HG03159 (cell line): ENCODE measurements around the gene APOBEC3G.
"Not testable (repeated sequence)": the region's sequence is repeated elsewhere in the genome, so short reads cannot be mapped to it uniquely, and the experiment has no call there.

Experiments
- ATAC-seq: cut with Tn5 transposase; IDR thresholded peaks from one replicate; pipeline ENCODE4 v1.9.1; 2021; ENCODE audit warnings: mild to moderate bottlenecking, moderate library complexity; ENCODE audit not compliant: unreplicated experiment

APOBEC3G gene

GRCh38 chr22:39066442-39067276 is 10.4 kb upstream of the APOBEC3G start:
- ATAC-seq = not testable (repeated sequence)

- no peak for ATAC-seq
Observed at GRCh38 chr22:39068033-39068785, 8.9 kb upstream of the APOBEC3G start.

- no peak for ATAC-seq
Observed at GRCh38 chr22:39070186-39070585, 6.9 kb upstream of the APOBEC3G start.

- not testable (repeated sequence) for ATAC-seq
Observed at GRCh38 chr22:39072581-39072981, 4.5 kb upstream of the APOBEC3G start.

- no peak for ATAC-seq
Observed at GRCh38 chr22:39073981-39074380, 3.1 kb upstream of the APOBEC3G start.

DNA sequence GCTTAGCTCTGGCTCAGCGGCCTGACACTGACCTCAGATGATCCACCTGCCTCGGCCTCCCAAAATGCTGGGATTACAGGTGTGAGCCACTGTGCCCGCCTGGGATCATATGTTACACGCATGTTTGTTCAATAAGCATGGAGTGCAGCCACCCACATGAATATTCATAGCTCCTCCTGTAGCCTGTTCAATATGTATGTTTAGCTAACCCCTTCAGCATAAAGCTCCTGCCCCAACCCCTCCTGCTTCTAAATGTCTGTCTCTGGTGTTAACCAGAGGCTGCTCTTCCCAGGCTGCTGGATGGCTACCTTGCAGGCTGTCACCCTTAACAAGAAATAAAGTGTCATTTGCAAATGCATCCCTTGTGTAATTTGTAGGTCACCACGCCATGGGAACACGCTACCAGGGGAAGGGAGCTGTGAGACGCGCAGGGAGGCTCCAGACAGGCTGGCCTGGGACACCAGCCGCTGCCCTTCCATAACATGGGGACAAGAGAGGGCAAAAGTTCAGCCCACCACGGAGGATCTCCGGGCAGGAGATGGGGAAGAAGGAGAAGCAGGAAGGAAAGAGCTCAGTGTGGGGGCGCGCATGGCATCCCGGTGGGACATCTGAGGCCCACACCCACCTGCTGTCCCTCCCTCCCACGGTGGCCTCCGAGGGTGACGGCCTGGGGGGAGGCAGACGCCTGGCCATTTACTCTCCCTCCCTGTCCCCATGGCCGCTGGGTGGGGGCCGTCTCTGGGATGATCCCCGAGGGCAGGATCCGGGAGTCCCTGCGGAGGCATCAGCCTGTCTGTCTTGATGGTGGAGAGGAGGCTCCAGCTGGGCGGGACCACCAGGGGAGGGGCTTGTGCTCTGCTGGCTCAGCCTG is 685 bp upstream of the APOBEC3G start:
- ATAC-seq = not testable (repeated sequence)

GRCh38 chr22:39077912-39078311 is 837 bp downstream of the APOBEC3G start:
- not testable (repeated sequence) for ATAC-seq

DNA sequence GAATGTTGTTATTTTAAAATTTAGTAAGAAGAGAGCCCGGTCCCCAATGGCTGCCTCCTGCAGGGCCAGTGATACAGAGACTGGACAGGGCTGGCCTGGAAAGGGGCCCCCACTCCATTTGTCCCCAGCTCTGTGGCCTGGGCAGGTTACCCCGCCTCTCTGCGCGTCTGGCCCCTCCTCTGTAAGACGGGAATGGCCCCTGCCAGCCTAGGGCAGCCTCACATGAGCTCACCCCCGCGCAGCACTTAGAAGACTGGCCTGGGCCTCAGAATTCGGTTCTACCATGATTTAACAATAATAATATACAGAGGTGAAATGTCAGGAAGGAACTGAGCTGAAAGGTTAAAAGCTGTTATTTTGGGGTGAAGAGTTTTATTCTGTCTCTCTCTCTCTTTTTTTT is 1.3 kb downstream of the APOBEC3G start:
- ATAC-seq = no peak

DNA sequence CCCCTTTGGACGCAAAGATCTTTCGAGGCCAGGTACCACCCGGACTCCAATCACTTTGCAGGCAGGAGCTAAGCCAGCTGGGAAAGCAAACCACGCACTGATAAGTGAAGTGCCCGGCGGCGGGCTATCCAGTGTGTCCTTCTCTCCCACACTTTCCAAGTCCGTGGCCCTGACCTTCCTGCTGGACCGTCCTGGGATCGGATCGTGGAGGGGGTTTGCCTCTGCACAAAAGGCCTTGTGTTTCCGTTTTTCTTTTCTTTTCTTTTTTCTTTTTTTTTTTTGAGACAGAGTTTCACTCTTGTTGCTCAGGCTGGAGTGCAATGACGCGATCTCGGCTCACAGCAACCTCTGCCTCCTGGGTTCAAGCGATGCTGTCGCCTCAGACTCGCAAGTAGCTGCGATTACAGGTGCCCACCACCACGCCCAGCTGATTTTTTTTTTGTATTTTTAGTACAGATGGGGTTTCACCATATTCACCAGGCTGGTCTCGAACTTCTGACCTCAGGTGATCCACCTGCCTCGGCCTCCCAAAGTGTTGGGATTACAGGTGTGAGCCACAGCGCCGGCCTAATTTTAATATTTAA is 2.1 kb downstream of the APOBEC3G start:
- not testable (repeated sequence) for ATAC-seq

- no peak for ATAC-seq
Observed at GRCh38 chr22:39080052-39080762, 3.1 kb downstream of the APOBEC3G start.

- no peak for ATAC-seq
Observed at GRCh38 chr22:39081016-39081415, 3.9 kb downstream of the APOBEC3G start.

GRCh38 chr22:39081598-39081997 is 4.5 kb downstream of the APOBEC3G start:
- no peak for ATAC-seq

DNA sequence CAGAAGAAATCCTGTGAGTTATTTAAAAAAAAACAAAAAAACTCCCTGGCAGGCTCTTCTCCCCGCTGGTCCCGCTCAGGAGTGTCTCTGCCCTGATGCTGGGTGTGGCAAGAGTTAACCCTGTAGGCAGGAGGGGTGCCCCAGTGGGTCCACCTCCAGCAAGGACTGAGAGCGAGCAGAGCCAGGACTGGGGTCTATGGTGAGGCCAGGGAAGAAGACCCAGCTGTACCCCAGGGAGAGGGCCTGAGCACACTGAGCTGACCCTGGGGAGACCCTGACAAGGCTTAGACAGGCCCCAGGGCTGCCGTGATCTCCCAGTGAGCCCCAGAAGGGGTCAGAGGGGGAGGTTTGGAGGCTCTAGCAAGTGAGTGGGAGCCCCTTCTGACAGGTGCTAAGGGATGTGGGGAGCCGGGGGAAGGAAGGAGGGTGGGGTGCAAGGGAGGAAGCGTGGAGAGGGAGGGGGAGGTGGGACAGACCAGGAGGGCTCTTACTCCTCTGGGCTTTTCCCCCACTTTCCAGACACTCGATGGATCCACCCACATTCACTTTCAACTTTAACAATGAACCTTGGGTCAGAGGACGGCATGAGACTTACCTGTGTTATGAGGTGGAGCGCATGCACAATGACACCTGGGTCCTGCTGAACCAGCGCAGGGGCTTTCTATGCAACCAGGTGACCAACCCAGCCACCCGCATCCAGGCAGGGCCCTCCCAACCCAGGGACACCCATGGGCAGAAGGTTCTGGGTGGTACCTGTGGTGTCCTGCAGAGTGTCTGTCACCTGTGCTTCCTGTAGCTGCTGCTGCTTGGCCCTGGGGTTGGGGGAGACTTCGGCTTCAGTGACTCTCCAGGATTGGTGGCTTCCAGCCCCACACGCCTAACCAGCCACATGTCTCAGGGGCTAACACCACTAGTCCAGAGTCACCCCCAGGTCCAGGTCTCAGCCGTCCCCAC is 6.4 kb downstream of the APOBEC3G start:
- no peak for ATAC-seq

GRCh38 chr22:39084666-39085065 is 7.6 kb downstream of the APOBEC3G start:
- ATAC-seq = no peak

DNA sequence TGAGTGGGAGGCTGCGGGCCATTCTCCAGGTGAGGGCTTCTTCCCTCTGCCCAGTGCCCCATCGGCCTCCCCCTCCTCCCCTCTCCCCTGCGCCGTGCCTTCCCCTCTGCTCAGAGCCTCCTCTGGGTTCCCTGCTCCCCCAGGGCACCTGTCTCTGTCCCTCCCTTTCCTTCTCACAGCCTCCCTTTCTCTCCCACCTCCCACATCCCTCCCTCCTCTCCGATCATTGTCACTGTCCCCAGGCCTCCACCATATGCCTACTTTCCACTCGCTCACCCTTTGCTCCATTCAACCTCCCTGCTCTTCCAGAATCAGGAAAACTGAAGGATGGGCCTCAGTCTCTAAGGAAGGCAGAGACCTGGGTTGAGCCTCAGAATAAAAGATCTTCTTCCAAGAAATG is 10.0 kb downstream of the APOBEC3G start:
- no peak for ATAC-seq

DNA sequence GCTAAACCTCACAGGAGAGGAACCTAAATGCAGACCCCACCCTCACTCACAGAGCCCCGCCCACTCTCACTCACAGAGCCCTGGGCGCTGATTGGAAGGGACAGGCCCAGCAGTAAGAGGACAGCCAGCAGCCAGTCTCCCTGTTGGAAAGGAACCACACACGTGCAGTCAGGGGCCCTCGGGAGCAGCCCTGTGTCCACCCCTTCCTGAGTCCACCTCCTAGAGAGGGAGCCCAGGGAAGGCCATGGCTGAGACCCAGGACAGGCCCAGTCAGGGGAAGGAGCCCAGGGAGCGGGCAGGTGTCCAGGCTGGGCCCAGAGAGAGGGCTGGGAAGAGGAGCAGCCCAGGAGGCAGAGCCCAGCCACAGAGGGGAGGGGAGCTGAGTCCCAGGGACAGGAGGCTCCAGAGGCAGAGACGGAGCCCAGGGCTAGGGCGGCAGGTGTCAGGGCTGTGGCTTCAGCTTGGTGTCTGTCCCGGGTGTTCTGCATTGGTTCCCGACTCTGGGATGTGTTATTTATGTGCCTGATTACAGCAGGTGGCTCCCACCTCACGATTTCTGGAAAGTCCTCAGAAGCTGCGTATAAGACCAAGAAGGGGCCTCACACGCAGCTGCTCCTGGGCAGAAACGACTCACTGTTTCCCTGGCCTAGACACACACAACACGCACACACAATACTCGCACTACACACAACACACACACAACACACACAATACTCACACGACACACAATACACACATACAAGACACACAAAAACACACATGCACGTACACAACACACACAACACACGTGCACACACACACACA is 11.0 kb downstream of the APOBEC3G start:
- no peak for ATAC-seq

DNA sequence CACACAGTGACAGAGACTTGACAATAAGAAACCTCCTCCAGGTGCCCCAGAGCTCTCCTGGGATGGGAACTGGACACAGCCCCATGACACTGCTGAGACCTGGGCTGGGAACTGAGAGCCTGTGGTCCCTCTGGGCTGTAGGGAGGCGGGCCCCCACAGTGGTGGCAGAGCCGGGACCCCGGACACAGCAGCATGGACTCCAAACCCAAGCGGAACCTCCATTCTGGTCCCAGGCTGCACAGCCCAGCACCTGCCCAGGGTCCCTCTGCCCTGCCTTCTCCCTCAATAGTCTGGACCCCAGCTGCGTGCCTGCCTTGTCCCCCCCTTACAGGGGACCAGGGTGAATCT is 11.6 kb downstream of the APOBEC3G start:
- no peak for ATAC-seq

GRCh38 chr22:39089928-39090327 is 12.9 kb downstream of the APOBEC3G start:
- ATAC-seq = no peak
